ENCODE results near the gene SRRM2.

- TF ChIP-seq CTCF (conservative IDR thresholded peaks at IDR 0.05; ENCODE audit: low read length) (no peak), EZH2phosphoT487 (IDR thresholded peaks at IDR 0.05; ENCODE audit: borderline replicate concordance) (no peak)
Observed at GRCh38 chr16:2774161-2774891, 21.9 kb downstream of the SRRM2 start.
